Right ventricle myocardium superior (tissue), 1 donor: ENCODE measurements around the gene NRAP. TPM values are rescaled to one million over a fixed set of nuclear protein-coding genes. Genes with fewer than 3 reads are reported as not detected.
A peak's percentile ranks its signal among the peaks of the same experiment; 100 is the strongest.
"Not testable (repeated sequence)": the region's sequence is repeated elsewhere in the genome, so short reads cannot be mapped to it uniquely, and the experiment has no call there.

Source experiments
- ATAC-seq: fragments of 200-7000 bp; cut with Tn5 transposase; one replicate; pipeline ENCODE4 v1.9.1; 2020; ENCODE audit warnings: mild to moderate bottlenecking; ENCODE audit not compliant: poor library complexity
- DNase-seq: peaks from one replicate; pipeline ENCODE4 v3.0.0-alpha.2; 2020
- intact Hi-C: fragments of 100-400 bp; cut with DNase I; formaldehyde crosslinking; loops from one replicate; pipeline ENCODE4 v1.11.2; 2022
- total RNA-seq: library from RNA; stranded (reverse); fragmentation: NEBNext Ultra II Directional; extraction: Animal tissue kit (Norgen Biotek cat#: 25700); gene quantifications from one replicate; pipeline ENCODE4 v1.2.1, GENCODE V29; 2021
- donor health status: DM: no; HTN: yes; CAD: no; lungs with severe emphysema.

The NRAP gene
- total RNA-seq, 1 donor from 2014 or later, result 754 TPM

- ATAC-seq (no peak), DNase-seq (no peak)
- intact Hi-C loops, result no loop called here
These were observed 22.2 kb upstream of the NRAP start for GRCh38 chr10:113686028-113686427.

DNA sequence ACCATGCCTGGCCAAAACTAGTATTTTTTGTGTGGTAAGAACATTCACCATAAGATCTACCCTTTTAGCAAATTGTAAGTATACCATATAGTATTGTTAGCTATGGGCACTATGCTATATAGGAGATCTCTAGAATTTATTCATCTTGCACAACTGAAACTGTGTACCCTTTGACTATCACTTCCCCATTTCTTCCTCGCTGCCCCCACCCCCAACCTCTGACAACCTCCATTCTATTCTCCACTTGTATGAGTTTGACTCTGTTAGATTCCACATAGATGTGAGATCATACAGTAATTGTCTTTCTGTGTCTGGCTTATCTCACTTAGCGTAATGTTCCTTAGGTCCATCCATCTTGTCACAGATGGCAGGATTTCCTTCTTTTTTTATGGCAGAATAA is 19.5 kb upstream of the NRAP start:
- DNase-seq (no peak), ATAC-seq (no peak)
- intact Hi-C loops, result no loop called here

GRCh38 chr10:113681533-113682470 is 18.0 kb upstream of the NRAP start:
- ATAC-seq (no peak), DNase-seq (no peak)
- intact Hi-C loops, result no loop called here

- ATAC-seq (peak; percentile 50), DNase-seq (peak; percentile 55)
- intact Hi-C loops, result no loop called here
These were observed 16.6 kb upstream of the NRAP start for GRCh38 chr10:113680190-113681111.

DNA sequence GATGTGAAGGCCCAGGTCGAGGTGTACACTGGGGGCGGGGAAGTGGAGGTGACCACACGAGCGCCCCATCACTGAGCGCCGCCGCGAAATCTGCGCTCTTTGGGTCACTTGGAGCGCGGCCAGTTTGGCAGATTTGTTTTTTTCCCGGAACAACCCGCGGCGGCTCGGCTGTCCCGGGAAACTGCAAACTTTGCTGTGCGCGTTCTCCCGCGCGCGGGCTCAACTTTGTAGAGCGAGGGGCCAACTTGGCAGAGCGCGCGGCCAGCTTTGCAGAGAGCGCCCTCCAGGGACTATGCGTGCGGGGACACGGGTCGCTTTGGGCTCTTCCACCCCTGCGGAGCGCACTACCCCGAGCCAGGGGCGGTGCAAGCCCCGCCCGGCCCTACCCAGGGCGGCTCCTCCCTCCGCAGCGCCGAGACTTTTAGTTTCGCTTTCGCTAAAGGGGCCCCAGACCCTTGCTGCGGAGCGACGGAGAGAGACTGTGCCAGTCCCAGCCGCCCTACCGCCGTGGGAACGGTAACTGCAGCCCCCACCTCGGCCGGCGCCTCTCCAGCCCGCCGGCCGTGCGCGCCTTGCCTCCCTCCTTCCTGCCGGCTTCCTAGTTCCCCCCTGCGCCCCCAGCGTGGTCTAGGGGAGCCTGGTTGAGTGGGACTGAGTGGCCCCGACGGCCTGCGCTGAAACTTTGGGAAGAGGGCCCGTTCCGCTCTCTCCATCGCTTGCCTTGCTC is 15.8 kb upstream of the NRAP start, which contains the start of gene CASP7:
Gene CASP7, plus strand, starts transcription at position 450 of the 727 bp plus-strand sequence. CDS start 17,582 bp downstream, outside the sequence.
- peak; percentile 87 for DNase-seq
- intact Hi-C loops, result no loop called here
- ATAC-seq, result peak; percentile 96

DNA sequence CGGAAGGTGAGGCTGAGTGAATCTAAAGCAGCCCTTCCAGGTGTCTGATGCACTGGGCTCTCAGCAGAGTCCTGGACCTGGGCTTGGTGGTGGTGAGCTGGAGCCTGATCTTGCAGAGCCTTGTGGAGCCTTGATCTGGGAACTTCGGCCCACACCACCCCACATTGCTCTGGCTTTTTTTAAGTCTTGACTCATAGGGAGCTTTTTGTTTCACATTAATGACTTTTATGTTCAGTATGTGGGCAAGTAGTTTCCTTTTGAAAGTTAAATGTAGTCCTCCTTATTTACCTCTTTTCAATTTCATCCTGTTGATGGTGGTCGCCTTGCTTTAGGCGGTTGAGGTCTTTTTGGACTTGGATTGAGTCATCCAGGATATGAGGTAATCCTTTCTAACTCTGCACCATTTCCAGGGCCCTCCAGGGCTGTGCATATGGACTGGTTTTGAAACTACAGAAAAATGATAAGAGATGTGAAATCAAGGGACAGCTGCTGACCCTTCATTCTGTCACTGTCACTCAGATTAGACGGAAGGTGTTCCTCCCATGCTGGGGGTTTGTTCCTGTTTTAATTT is 2.9 kb upstream of the NRAP start:
- no peak for ATAC-seq
- DNase-seq, result no peak
- intact Hi-C loops, result no loop called here

GRCh38 chr10:113665806-113666354 is 2.0 kb upstream of the NRAP start:
- DNase-seq (no peak), ATAC-seq (no peak)
- intact Hi-C loops, result no loop called here

DNA sequence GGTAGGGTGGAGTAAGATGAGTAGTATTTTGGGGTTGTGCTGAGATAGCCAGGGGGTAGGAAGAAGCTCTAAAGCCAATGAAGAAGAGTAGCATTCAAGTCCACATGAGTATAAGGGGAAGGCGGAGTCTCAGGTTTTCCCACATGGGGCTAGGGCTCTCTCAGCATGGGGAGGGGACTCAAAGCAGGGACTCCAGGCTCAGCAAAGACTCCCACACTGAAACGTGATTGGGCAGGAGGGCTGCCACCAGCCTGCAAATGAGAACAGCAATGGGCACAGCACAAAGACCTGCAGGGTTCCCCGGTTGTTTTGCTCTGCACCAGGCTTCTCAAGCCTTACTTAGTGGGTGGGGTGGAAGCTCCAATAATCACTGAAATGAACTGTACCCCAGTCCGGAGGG is 1.5 kb upstream of the NRAP start:
- no peak for DNase-seq
- intact Hi-C loops, result no loop called here
- ATAC-seq, result no peak

GRCh38 chr10:113663142-113663541 is 699 bp downstream of the NRAP start:
- no peak for DNase-seq
- peak; percentile 37 for ATAC-seq
- intact Hi-C loops, result no loop called here

- intact Hi-C loops, result no loop called here
These were observed 2.5 kb downstream of the NRAP start for GRCh38 chr10:113661332-113661731.

DNA sequence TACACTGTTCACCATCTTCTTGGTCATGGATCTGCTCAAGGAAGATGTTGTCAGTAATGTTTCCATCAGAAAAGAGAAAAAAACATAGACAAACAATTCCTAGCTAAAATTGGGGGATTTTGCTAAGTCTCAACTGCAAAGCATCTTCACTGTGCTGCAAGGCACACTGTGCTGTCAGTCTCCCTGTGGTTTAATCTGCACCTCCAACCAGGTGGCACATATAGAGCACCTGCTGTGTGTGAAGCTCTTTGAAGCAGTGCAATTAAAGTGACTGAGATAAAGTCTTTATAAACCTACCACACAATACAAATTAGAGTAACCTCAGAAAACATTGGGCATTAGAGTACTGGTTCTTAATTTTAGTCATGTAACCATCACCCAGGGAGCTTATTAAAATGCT is 6.3 kb downstream of the NRAP start:
- no peak for DNase-seq
- intact Hi-C loops, result no loop called here
- no peak for ATAC-seq

More at GRCh38 chr10:113661332-113661731, 2.5 kb downstream of the NRAP start:
- ATAC-seq (peak; percentile 76), DNase-seq (no peak)

DNA sequence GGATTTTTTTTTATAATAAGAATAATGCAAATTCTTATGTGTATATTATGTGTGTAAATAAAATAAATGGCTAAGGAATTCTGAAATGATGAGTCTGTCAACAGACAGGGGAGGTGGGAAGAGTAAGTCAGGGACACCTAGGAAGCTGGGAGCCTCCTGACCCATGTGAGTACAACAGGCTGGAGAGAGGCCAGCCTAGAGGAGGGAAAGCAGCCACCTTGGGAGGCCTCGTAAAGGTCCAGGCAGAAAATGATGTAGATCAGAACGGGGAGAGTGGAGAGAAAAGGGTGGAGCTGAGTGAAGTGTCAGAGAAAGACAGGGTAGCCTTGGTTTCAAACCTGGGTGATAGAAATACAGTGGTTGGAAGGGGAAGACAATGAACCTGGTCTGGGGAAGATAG is 6.9 kb downstream of the NRAP start:
- no peak for DNase-seq
- intact Hi-C loops, result no loop called here
- ATAC-seq, result peak; percentile 21

DNA sequence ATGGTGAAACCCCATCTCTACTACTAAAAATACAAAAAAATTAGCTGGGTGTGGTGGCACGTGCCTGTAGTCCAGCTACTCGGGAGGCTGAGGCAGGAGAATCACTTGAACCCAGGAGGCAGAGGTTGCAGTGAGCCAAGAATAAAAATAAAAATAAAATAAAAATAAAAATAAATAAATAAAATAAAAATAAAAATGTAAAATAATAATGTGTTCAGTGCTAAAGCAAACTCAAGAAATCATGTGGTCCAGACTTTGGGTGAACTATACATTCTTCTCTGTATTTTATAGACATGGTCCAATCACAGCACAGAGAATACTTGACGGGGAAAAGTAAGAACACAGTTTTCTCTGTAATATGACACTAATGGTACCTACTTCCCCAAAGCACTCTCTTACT is 11.4 kb downstream of the NRAP start:
- ATAC-seq, intact Hi-C loops, DNase-seq: not testable (repeated sequence)

GRCh38 chr10:113651898-113652297 is 11.9 kb downstream of the NRAP start:
- no peak for ATAC-seq
- no peak for DNase-seq
- intact Hi-C loops, result no loop called here

- DNase-seq, result no peak
- intact Hi-C loops, result no loop called here
- no peak for ATAC-seq
These were observed 12.8 kb downstream of the NRAP start for GRCh38 chr10:113651021-113651420.

GRCh38 chr10:113650172-113650571 is 13.7 kb downstream of the NRAP start:
- ATAC-seq (no peak), DNase-seq (no peak)
- intact Hi-C loops, result no loop called here

DNA sequence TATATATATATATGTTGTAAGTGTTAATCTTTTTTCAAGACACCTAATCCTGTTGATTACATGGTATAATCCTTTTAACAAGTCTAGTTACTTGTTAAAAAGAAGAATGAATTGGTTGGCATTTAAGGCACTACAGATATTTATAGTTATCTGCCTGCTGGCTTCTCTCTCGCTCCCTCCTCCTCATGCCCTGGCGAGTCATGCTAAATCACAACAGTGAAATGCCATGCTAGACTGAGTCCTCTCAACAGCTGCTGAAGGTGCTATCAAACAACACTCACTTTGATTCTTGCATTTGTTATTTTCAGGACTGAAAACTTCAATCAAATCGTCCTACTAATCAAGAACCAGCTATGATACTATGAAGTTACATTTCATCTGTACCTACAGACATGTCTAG is 15.4 kb downstream of the NRAP start:
- intact Hi-C loops, result no loop called here
- DNase-seq, result peak; percentile 44
- ATAC-seq, result peak; percentile 77

GRCh38 chr10:113647812-113648211 is 16.0 kb downstream of the NRAP start:
- DNase-seq, result no peak
- no peak for ATAC-seq
- intact Hi-C loops, result no loop called here
